ENCODE measurements around the gene PRKAR1B.
"Not testable (repeated sequence)": the region's sequence is repeated elsewhere in the genome, so short reads cannot be mapped to it uniquely, and the experiment has no call there.

PRKAR1B gene

GRCh38 chr7:756928-757560 lies 30.0 kb upstream of the PRKAR1B start:
- no peak for DNase-seq

GRCh38 chr7:756231-756927 lies 29.3 kb upstream of the PRKAR1B start:
- no peak for DNase-seq

GRCh38 chr7:755413-755805 lies 28.3 kb upstream of the PRKAR1B start:
- DNase-seq, result no peak

- no peak for DNase-seq
These were observed 27.7 kb upstream of the PRKAR1B start for GRCh38 chr7:754531-755412.

GRCh38 chr7:753190-753589 lies 26.1 kb upstream of the PRKAR1B start:
- no peak for DNase-seq

- not testable (repeated sequence) for DNase-seq
These were observed 25.2 kb upstream of the PRKAR1B start for GRCh38 chr7:752256-752655.

- DNase-seq, result no peak
These were observed 24.7 kb upstream of the PRKAR1B start for GRCh38 chr7:751826-752225.

GRCh38 chr7:750111-750905 lies 23.2 kb upstream of the PRKAR1B start:
- no peak for DNase-seq

- no peak for DNase-seq
These were observed 22.1 kb upstream of the PRKAR1B start for GRCh38 chr7:749140-749551.

GRCh38 chr7:748446-748845 lies 21.4 kb upstream of the PRKAR1B start:
- no peak for DNase-seq

- DNase-seq, result no peak
These were observed 20.1 kb upstream of the PRKAR1B start for GRCh38 chr7:747186-747585.

- no peak for DNase-seq
These were observed 19.3 kb upstream of the PRKAR1B start for GRCh38 chr7:746155-747061.

GRCh38 chr7:745431-746154 lies 18.5 kb upstream of the PRKAR1B start:
- no peak for DNase-seq

GRCh38 chr7:744854-745430 lies 17.9 kb upstream of the PRKAR1B start:
- DNase-seq, result no peak

GRCh38 chr7:744128-744520 lies 17.0 kb upstream of the PRKAR1B start:
- DNase-seq, result not testable (repeated sequence)

GRCh38 chr7:743341-744127 lies 16.5 kb upstream of the PRKAR1B start:
- not testable (repeated sequence) for DNase-seq

GRCh38 chr7:742791-743190 lies 15.7 kb upstream of the PRKAR1B start:
- no peak for DNase-seq

GRCh38 chr7:741850-742249 lies 14.8 kb upstream of the PRKAR1B start:
- DNase-seq, result no peak

- DNase-seq, result no peak
These were observed 14.2 kb upstream of the PRKAR1B start for GRCh38 chr7:741191-741671.
